GM18951 (cell line): Measurements from ENCODE around the gene SNU13.
"Not testable (repeated sequence)": the region's sequence is repeated elsewhere in the genome, so short reads cannot be mapped to it uniquely, and the experiment has no call there.

Experiments used
- POLR2A ChIP-seq: IDR thresholded peaks from 4 replicates; pipeline ENCODE4 v1.6.1; 2011; ENCODE audit warnings: mild to moderate bottlenecking; ENCODE audit not compliant: insufficient read length, insufficient read depth; ENCODE audit errors: extremely low read depth
- in situ Hi-C: fragments of 300-500 bp; cut with MboI; formaldehyde crosslinking; loops from one replicate; pipeline ENCODE4 v1.12.0; 2022; ENCODE audit warnings: low sequenced_read_pairs, mixed read lengths, inconsistent platforms; ENCODE audit not compliant: unreplicated experiment

Gene SNU13

DNA sequence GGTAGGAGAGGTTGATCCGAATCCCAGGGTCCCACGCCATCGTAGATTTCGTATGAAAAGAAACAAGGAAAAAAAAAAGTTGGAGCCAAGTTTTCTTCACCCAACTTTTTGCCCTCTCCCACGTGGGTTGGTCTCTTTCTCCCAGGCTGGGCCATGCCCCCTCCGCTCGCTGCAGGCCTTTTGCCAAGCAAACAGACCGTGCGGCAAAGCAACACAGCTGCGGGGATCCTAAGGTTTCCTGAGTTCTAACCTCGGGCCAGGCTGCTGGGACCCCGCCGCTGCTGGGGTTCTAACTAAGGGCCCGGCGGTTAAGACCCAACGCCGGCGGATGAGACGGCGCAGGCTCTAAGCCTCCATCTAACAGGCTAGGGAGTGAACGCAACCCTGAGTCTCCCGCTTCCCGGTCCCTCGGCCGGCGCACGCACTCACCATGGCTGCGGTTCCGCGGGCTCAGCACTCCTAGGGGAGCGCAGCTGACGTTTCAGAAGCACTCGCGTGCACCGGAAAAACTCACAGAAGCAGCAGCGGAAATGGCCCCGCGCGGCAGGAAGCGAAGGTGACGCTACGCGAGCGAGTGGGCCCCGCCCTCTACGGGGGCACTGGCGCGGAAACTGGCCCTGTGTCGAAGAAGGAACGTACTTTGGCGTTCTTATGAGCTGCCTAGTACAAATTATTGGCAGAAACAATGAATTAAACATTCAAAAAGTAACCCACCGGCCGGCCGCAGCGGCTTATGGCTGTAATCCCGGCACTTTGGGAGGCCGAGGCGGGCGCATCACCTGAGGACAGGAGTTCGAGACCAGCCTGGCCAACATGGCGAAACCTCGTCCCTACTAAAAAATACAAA is at the start of gene SNU13:
Gene SNU13, minus strand, starts transcription at position 503 of the 847 bp plus-strand sequence. Its CDS starts 71 bp downstream, at position 432.
- in situ Hi-C loops: no loop called here
- peak; percentile 81 for TF ChIP-seq POLR2A

DNA sequence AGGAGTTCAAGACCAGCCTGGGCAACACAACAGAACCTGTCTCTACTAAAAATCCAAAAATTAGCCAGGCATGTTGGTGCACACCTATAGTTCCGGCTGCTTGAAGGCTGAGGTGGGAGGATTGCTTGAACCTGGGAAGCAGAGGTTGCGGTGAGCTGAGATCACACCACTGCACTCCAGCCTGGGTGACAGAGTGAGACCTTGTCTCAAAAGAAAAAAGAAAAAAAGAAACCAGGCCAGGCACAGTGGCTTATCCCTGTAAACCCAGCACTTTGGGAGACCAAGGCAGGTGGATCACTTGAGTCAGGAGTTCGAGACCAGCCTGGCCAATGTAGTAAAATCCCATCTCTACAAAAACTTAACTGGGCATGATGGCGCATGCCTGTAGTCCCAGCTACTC is 44.6 kb upstream of the SNU13 start:
- in situ Hi-C loops: not testable (repeated sequence)

DNA sequence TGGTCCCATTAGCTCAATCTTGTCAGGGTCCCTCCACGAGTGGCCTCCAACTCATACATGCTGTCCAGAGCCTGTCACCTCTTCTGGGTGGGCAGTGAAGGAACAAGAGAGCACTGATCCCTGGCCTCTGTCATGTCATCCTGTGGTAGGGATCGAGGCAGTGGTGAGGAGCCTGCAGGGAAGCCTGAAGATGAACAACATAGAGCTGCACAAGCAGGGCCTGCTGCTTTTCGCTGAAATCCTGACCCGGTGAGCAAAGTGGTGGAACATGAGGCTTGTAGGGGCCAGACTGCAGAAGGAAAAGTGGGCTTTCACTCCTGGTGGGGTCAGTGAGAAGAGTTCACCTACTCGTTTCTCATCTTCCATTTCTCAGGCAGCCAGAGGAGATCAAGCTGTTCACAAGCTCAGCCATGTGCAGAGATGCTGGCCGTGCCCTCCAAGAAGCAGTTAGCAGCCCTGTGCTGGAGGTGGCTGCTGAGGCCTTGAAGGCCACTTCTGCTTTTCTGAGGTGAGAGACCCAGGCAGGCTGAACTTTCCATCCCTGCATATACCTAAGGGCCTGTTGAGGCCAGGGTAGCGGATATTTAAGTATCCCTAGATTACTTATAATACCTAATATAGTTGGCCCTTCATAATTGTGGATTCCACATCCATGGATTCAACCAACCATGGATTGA is 43.6 kb upstream of the SNU13 start:
- TF ChIP-seq POLR2A: no peak
- in situ Hi-C loops: no loop called here

DNA sequence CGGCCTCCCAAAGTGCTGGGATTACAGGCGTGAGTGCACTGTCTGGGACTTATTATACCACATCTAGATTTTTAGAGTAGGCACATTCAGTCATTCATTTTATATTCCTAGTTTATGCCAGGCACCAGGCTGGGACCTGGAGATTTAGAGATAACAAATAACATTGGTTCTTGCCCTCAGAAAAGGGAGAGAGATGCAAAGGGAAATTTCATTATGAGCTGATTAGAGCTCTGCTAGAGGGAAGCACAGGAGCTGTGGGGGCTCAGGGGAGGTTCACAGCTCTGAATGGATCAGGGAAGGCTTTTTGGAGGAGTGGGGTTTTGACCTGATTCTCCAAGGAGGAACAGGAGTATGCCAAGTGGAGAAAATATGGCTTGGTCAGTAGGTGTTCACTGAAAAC is 42.9 kb upstream of the SNU13 start:
- in situ Hi-C loops: no loop called here
- TF ChIP-seq POLR2A: no peak

DNA sequence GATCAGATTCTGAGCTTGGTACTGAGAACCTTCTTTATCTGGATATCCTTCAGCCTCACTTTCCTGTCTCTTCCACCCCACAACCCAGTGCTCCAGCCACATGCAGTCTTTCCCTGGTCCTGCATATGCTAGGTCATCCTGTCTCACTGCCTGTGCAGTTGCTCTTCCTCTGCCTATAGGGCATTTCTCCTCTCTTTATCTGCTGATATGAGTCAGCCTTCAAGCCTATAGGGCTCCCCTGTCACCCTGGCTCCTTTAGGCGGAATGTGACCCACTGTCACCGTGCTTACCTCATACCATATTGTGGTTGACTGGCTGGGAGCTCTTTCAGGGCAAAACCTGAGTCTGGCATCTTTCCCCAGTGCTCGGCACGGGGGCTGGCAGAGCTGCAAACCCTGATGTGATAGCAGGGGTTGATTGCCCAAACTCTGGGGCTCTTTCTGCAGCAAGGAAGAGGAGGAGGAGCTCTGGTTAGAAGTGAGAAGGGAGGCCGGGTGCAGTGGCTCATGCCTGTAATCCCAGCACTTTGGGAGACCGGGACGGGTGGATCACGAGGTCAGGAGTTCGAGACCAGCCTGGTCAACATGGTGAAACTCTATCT is 36.9 kb upstream of the SNU13 start:
- in situ Hi-C loops: no loop called here
- no peak for TF ChIP-seq POLR2A

DNA sequence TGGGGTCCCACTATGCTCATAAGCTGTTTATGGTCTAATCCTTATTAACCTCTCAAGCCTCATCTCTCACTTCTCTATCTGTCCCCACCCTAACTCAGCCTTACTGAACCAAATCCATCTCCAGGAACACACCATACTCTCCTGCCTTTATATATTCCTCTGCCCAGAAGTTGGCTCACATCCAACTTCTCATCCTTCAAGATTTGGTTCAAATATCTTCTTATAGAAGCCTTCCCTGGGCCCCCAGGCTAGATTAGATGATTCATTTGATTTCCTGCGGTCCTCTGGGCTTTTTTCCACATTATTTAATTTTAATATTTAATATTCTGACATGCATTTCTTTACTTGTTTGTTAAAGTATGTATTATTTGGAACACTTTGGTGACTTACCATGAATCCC is 33.8 kb upstream of the SNU13 start:
- in situ Hi-C loops: no loop called here

DNA sequence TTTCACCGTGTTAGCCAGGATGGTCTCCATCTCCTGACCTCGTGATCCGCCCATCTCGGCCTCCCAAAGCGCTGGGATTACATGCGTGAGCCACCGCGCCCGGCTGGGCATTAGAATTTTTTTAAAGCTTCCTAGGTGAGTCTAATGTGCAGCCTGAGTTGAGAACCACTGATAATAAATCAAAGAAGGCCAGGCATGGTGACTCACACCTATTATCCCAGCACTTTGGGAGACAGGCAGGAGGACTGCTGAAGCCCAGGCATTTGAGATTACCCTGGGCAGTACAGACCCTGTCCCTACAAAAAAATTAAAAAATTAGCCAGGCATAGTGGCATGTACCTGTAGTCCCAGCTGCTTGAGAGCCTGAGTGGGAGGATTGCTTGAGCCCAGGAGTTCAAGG is 24.3 kb upstream of the SNU13 start:
- no peak for TF ChIP-seq POLR2A
- in situ Hi-C loops: no loop called here

More for the DNA sequence above, 33.8 kb upstream of the SNU13 start:
- no peak for TF ChIP-seq POLR2A

DNA sequence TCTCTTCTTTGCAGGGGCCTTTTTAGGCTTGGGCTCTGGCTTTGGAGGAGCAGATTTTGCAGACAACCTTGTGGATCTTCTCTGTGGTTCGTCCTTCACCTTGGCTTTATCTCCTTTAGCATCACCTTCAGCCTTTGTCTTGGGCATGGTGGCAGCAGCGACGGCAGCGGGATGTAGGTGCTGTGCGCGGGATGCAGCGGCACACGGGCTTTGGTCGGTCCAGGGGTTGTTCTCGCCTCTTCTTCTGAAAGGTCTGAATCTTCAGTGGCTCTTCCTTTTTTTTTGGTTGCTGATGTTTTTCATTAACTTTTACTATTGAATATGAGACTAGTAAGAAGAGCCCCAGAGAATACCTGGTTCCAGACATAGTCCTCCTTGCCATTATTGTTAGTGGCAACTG is 20.7 kb upstream of the SNU13 start:
- TF ChIP-seq POLR2A: no peak
- in situ Hi-C loops: no loop called here

DNA sequence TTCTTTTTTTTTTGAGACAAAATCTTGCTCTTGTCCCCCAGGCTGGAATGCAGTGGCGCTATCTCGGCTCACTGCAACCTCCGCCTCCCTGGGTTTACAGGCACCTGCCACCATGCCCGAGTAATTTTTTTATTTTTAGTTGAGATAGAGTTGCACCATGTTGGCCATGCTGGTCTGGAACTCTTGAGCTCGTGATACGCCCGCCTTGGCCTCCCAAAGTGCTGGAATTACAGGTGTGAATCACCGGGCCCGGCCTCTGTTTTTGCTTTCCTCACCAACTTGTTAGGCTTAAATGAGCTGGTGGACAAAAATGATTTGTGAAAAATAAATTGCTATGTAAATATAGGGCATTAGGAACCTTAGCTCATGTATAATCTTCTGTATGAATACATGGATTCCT is 14.1 kb upstream of the SNU13 start:
- in situ Hi-C loops: no loop called here
- TF ChIP-seq POLR2A: no peak

DNA sequence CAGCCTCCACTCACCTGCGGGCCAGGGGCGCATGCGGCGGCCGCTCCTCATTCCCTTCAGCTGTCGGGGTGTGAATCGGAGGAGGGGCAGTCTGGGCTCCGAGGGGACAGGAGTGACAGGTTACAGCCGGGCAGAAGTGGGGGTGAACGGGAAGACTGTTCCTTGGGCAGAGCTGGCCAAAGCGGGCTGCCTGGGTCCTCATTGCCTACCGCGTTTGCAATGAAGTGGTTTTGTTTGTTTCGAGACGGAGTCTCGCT is 11.4 kb upstream of the SNU13 start:
- in situ Hi-C loops: no loop called here
- TF ChIP-seq POLR2A: no peak

DNA sequence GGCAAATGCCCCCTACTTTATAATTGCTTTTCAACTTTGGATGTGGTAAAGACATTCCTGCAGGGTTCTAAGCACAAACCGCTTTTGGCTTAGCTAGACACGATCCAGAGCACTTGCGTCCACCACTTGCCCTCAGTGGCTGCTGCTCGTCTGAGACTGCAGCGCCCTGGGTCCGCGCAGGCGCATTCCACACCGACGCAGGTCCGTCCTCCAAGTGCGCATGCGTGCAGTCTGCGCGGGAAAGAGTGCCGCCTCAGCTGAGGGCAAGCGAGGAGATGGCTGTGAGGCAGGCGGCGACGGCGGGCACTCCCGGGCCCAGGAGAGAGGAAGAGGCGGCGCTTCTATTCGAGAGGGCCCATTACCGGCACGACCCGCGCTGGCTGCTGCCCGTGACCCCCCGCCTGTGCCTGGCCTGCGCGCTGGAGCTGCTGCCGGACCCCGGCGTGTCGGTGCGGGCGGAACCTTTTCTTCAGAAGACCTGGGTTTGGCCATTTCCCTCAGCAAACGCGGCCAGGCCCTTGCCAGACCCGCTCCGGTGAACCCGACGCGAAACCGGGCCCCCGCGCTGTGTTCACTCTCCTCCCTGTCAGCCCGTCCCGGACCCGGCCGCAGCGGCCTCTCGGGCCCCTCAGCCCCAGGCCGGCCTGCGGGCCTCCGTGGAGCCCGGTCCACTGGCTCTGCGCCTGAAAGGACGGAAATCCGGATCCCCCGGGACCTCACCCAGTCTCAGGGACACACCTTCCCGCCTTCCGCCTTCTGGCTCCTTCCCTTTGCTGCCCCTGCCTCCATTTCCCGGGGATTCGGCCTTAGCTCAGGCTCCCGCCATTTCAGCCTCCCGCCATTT is 10.8 kb upstream of the SNU13 start, which contains the start of gene MEI1:
Gene MEI1, plus strand, starts transcription at position 240 of the 844 bp plus-strand sequence. Its CDS starts 36 bp downstream, at position 276.
- in situ Hi-C loops: loop anchor here (5.0 kb wide), 1 partner anchor 243 kb away; no protein-coding TSS in a partner anchor
- peak; percentile 40 for TF ChIP-seq POLR2A

DNA sequence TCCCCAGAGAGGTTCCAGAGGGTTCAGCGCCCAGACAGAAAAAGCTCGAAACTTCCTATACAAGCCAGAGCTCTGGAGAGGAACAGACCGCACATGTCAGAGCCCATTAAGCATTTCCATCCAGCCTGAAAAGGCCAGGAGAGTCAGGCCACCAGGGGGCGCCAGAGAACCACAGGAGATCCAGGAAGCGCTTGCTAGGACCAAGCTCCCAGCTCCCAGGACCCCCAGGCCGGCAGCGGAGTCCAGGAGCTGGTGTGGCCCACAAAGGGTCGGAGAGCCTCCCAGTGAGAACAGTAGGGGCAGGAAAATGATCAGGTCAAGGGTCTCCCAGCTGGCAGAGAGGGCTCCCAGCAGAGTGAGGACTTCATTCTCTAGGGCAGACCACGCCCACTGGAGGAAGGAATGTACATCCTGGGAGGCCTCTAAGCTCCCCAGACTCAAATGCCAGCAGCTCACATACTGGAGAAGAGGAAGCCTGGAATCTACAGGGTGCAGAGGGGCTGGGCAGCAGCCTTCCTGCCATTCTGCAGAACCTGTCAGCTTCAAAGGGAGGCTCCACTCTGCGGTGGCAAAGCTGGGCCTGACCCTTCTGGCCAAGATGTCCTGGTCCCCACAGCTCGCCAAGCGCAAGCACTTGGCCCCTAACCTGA is 8.6 kb upstream of the SNU13 start:
- TF ChIP-seq POLR2A: no peak
- in situ Hi-C loops: loop anchor here (5.0 kb wide), 1 partner anchor 245 kb away; no protein-coding TSS in a partner anchor
